ENCODE measurements around the gene FMN1. TPM values are rescaled to one million over a fixed set of nuclear protein-coding genes. Genes with fewer than 3 reads are reported as not detected.

The FMN1 gene
- total and polyA plus RNA-seq, 10 of the 15 experiments (the other 5 are each of a cell fraction or from before 2014, with no cell fraction given): 0.05 to 0.16 (median 0.08) TPM; not detected in 4

DNA sequence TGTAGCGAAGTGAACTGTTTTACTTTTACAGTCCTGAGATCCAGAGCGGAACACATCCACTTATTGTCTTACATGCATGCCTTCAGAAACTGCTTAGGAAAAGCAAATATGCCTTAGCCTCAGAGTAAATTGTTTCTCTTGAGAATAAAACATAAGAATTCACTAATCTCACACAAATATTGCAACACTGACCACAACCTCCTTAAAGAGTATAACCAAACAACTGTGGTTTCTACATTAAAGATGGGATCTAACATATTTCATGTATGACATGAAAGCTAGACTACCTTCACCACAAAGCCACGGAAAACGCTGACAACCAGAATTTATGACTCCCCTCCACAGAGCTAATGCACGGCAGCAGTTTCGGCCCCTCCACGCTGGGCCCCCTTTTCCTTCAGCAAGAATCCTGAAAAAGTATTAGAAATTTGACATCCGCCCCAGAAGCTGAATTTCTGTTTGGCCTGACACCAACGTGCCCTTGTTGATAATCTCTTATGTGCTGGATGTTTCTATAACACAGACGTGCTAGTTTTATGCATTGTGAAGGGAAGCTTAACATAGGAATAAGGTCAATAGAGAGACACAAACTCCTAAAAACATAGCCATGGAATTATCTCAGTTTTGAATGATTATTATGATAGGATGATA lies 392.1 kb downstream of the FMN1 start:
- Histone ChIP-seq H3K4me1 (ENCODE audit: control insufficient read depth, insufficient read depth, low read length) (no peaks in the 10 kb centered on the region), H3K4me3 (no peak overlapping the region), H3K9me3 (replicated peaks; ENCODE audit: control insufficient read depth, insufficient read depth, low read length) (peaks cover 3% of the 10 kb centered on the region; the same call in 1 of the 3 replicates), H3K4me2 (ENCODE audit: control insufficient read depth, insufficient read depth) (no peak overlapping the region), H3K9ac (ENCODE audit: control insufficient read depth, insufficient read depth, low read length) (no peak overlapping the region), H2AFZ (ENCODE audit: control insufficient read depth, low read depth, low read length) (no peak overlapping the region), H3K36me3 (ENCODE audit: control insufficient read depth in 2 of 2, insufficient read depth in 2 of 2, low read length in 1 of 2) (no peaks in the 10 kb centered on the region), H4K20me1 (ENCODE audit: control insufficient read depth, insufficient read depth) (no peaks in the 10 kb centered on the region), H3K27ac (ENCODE audit: control insufficient read depth, insufficient read depth) (no peak overlapping the region), H3K79me2 (ENCODE audit: control insufficient read depth, insufficient read depth, low read length) (no peaks in the 10 kb centered on the region), H3K27me3 (replicated peaks in 1 of 2; ENCODE audit: control insufficient read depth in 2 of 2, insufficient read depth in 2 of 2, low read length in 1 of 2) (no peaks in the 10 kb centered on the region)
- CTCF ChIA-PET: no interaction called here
- POLR2A ChIA-PET: interaction anchor here (0.6 kb wide), 1 partner anchor 113 kb away, joined by 3 read pairs; no protein-coding TSS in a partner anchor
- SMC1A ChIA-PET (ENCODE audit: uncharacterized antibody, unreplicated experiment): no interaction called here
- 31% methylated on average over 10 of the region's 10 CpGs for WGBS (ENCODE audit: insufficient coverage, insufficient replicate concordance, low lambda C conversion rate, missing lambda C conversion rate)
- FAIRE-seq (no peak), ATAC-seq (no peak), DNase-seq (ENCODE audit: low read depth, low spot score) (no peak)
- no TSS peak for BruUV-seq (replicated peaks)
- intact Hi-C loops (cut with micrococcal nuclease; ENCODE audit: unreplicated experiment): no loop called here
- in situ Hi-C loops (cut with MboI): no loop called here
- RAD21 ChIA-PET (ENCODE audit: unreplicated experiment): no interaction called here
- TF ChIP-seq NRF1 (conservative IDR thresholded peaks at IDR 0.05; ENCODE audit: low read depth, low read length) (no peak), SPI1 (IDR thresholded peaks at IDR 0.05; ENCODE audit: borderline replicate concordance, insufficient read depth, low read depth, low read length) (no peak), ZNF24 (IDR thresholded peaks at IDR 0.05) (no peak), NBN (IDR thresholded peaks at IDR 0.05) (no peak), JUND (IDR thresholded peaks at IDR 0.05; ENCODE audit: low read depth, low read length) (no peak), EZH2 (IDR thresholded peaks at IDR 0.05; ENCODE audit: borderline replicate concordance, control insufficient read depth, low read depth, low read length) (no peak), BCL11A (IDR thresholded peaks at IDR 0.05; ENCODE audit: low read depth, low read length) (no peak), BRCA1 (IDR thresholded peaks at IDR 0.05; ENCODE audit: low read depth, low read length) (no peak), SMAD5 (IDR thresholded peaks at IDR 0.05; ENCODE audit: low read depth) (no peak), ATF7 (IDR thresholded peaks at IDR 0.05; ENCODE audit: low read depth) (no peak), POLR2A (IDR thresholded peaks at IDR 0.05; ENCODE audit: low read depth, low read length) (no peak), EP300 (IDR thresholded peaks at IDR 0.05; ENCODE audit: borderline replicate concordance in 1 of 2, control insufficient read depth in 1 of 2, low read depth in 2 of 2, low read length in 2 of 2) (no peak), JUNB (IDR thresholded peaks at IDR 0.05) (no peak)
- TF ChIP-seq, protein P1, sequence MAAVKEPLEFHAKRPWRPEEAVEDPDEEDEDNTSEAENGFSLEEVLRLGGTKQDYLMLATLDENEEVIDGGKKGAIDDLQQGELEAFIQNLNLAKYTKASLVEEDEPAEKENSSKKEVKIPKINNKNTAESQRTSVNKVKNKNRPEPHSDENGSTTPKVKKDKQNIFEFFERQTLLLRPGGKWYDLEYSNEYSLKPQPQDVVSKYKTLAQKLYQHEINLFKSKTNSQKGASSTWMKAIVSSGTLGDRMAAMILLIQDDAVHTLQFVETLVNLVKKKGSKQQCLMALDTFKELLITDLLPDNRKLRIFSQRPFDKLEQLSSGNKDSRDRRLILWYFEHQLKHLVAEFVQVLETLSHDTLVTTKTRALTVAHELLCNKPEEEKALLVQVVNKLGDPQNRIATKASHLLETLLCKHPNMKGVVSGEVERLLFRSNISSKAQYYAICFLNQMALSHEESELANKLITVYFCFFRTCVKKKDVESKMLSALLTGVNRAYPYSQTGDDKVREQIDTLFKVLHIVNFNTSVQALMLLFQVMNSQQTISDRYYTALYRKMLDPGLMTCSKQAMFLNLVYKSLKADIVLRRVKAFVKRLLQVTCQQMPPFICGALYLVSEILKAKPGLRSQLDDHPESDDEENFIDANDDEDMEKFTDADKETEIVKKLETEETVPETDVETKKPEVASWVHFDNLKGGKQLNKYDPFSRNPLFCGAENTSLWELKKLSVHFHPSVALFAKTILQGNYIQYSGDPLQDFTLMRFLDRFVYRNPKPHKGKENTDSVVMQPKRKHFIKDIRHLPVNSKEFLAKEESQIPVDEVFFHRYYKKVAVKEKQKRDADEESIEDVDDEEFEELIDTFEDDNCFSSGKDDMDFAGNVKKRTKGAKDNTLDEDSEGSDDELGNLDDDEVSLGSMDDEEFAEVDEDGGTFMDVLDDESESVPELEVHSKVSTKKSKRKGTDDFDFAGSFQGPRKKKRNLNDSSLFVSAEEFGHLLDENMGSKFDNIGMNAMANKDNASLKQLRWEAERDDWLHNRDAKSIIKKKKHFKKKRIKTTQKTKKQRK (IDR thresholded peaks at IDR 0.05; ENCODE audit: low read depth, low read length): no peak
- TF ChIP-seq, protein P2, sequence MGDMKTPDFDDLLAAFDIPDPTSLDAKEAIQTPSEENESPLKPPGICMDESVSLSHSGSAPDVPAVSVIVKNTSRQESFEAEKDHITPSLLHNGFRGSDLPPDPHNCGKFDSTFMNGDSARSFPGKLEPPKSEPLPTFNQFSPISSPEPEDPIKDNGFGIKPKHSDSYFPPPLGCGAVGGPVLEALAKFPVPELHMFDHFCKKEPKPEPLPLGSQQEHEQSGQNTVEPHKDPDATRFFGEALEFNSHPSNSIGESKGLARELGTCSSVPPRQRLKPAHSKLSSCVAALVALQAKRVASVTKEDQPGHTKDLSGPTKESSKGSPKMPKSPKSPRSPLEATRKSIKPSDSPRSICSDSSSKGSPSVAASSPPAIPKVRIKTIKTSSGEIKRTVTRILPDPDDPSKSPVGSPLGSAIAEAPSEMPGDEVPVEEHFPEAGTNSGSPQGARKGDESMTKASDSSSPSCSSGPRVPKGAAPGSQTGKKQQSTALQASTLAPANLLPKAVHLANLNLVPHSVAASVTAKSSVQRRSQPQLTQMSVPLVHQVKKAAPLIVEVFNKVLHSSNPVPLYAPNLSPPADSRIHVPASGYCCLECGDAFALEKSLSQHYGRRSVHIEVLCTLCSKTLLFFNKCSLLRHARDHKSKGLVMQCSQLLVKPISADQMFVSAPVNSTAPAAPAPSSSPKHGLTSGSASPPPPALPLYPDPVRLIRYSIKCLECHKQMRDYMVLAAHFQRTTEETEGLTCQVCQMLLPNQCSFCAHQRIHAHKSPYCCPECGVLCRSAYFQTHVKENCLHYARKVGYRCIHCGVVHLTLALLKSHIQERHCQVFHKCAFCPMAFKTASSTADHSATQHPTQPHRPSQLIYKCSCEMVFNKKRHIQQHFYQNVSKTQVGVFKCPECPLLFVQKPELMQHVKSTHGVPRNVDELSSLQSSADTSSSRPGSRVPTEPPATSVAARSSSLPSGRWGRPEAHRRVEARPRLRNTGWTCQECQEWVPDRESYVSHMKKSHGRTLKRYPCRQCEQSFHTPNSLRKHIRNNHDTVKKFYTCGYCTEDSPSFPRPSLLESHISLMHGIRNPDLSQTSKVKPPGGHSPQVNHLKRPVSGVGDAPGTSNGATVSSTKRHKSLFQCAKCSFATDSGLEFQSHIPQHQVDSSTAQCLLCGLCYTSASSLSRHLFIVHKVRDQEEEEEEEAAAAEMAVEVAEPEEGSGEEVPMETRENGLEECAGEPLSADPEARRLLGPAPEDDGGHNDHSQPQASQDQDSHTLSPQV (IDR thresholded peaks at IDR 0.05): no peak
- TF ChIP-seq, protein P3, sequence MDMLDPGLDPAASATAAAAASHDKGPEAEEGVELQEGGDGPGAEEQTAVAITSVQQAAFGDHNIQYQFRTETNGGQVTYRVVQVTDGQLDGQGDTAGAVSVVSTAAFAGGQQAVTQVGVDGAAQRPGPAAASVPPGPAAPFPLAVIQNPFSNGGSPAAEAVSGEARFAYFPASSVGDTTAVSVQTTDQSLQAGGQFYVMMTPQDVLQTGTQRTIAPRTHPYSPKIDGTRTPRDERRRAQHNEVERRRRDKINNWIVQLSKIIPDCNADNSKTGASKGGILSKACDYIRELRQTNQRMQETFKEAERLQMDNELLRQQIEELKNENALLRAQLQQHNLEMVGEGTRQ (IDR thresholded peaks at IDR 0.05; ENCODE audit: borderline replicate concordance, low read depth, low read length): no peak

Data from GM12878 (cell line).